ENCODE measurements around the gene APMAP.

Gene APMAP

DNA sequence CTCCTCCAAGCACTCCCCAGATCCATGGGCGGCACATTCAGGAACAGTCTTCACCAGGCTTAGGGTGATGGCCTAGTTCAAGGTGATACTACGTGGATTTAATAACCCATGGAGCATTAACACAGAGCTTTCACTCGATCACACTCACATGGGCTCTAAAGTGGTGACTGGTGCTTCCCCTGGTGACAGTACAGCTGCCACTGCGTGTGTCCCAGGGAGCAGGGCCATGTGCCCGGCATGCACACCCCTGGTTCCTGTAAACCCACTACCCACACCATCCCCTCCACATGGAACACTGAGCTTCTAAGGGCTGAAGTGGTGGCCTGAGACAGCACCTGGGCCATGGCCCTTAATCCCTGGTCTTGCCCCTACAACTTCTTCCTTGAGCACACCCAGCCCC lies 27.8 kb upstream of the APMAP start:
- peak; percentile 6 for DNase-seq (ENCODE audit: low spot score)

DNA sequence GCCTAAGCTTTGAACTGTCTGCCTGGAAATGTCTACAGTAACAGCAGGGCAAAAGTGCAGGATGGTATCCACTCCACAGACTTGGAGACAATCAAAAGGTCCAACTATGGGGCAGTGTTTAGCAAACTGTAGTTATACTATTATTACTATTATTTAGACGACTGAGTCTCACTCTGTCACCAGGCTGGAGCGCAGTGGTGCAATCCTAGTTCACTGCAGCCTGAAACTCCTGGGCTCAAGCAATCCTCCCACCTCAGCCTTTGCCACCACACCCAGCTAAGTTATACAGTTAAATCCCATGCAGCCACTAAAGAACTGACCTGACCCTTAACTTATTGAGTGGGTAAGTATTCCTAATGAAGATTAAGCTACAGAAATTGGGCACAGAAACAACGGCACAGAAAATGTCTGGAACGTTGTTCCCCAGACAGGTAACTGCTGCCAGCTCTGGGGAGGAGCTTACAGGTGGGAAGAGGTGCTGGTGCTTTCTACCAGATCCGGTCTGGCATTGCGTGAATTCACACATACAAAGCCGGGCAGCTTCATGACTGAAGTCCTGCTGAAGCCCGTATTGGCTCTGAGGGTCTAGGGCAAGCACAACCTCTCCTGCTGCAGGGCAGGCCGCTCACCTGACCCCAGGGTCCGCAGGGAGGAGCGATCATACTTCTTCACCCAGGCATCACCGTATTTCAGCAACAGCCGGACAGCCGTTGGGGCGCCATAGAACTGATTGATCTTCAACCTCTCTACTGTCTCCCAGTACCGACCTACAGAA lies 27.0 kb upstream of the APMAP start:
- Histone ChIP-seq H3K27ac (ENCODE audit: poor library complexity, severe bottlenecking) (no peak overlapping the region), H3K27me3 (ENCODE audit: insufficient read depth, poor library complexity, severe bottlenecking) (no peaks in the 10 kb centered on the region), H3K36me3 (ENCODE audit: low read depth) (no peaks in the 10 kb centered on the region), H3K4me3 (ENCODE audit: severe bottlenecking) (no peak overlapping the region), H3K4me1 (ENCODE audit: insufficient read depth, poor library complexity, severe bottlenecking) (peaks cover 14% of the 10 kb centered on the region), H3K9me3 (ENCODE audit: severe bottlenecking) (no peaks in the 10 kb centered on the region)
- TF ChIP-seq, protein P1, sequence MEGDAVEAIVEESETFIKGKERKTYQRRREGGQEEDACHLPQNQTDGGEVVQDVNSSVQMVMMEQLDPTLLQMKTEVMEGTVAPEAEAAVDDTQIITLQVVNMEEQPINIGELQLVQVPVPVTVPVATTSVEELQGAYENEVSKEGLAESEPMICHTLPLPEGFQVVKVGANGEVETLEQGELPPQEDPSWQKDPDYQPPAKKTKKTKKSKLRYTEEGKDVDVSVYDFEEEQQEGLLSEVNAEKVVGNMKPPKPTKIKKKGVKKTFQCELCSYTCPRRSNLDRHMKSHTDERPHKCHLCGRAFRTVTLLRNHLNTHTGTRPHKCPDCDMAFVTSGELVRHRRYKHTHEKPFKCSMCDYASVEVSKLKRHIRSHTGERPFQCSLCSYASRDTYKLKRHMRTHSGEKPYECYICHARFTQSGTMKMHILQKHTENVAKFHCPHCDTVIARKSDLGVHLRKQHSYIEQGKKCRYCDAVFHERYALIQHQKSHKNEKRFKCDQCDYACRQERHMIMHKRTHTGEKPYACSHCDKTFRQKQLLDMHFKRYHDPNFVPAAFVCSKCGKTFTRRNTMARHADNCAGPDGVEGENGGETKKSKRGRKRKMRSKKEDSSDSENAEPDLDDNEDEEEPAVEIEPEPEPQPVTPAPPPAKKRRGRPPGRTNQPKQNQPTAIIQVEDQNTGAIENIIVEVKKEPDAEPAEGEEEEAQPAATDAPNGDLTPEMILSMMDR (IDR thresholded peaks at IDR 0.05; ENCODE audit: poor library complexity, severe bottlenecking) = no peak
- DNase-seq (ENCODE audit: low spot score) (peak; percentile 38), ATAC-seq (ENCODE audit: low read depth) (no peak)

More for the DNA sequence above, 27.8 kb upstream of the APMAP start:
- no peak overlapping the region for H3K4me3 ChIP-seq (ENCODE audit: severe bottlenecking)
- no peaks in the 10 kb centered on the region for H3K9me3 ChIP-seq (ENCODE audit: severe bottlenecking)
- H3K27me3 ChIP-seq (ENCODE audit: insufficient read depth, poor library complexity, severe bottlenecking) = no peaks in the 10 kb centered on the region
- peaks cover 14% of the 10 kb centered on the region for H3K4me1 ChIP-seq (ENCODE audit: insufficient read depth, poor library complexity, severe bottlenecking)
- TF ChIP-seq, protein P1 (IDR thresholded peaks at IDR 0.05; ENCODE audit: poor library complexity, severe bottlenecking) = no peak
- no peaks in the 10 kb centered on the region for H3K36me3 ChIP-seq (ENCODE audit: low read depth)
- ATAC-seq (ENCODE audit: low read depth) = no peak
- H3K27ac ChIP-seq (ENCODE audit: poor library complexity, severe bottlenecking) = no peak overlapping the region

DNA sequence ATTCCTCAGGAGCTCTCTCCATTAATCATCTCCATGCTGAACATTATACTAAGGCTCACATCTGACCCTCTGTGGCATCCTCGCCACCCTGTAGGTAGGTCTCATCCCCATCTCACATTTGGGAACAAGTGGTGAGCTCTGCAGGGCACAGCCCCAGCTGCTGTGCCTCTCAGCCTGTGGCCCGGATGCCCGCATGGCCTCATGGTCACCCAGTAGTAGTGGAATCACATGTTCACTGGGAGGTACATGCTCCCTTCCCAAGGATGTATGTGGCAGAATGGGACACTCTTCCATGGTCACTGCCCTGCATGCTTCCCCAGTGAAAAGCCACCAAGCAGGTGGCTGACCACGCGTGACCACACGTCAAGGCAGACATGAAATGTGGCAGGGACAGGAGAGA lies 26.3 kb upstream of the APMAP start:
- H3K4me1 ChIP-seq (ENCODE audit: insufficient read depth, poor library complexity, severe bottlenecking) = peaks cover 14% of the 10 kb centered on the region

DNA sequence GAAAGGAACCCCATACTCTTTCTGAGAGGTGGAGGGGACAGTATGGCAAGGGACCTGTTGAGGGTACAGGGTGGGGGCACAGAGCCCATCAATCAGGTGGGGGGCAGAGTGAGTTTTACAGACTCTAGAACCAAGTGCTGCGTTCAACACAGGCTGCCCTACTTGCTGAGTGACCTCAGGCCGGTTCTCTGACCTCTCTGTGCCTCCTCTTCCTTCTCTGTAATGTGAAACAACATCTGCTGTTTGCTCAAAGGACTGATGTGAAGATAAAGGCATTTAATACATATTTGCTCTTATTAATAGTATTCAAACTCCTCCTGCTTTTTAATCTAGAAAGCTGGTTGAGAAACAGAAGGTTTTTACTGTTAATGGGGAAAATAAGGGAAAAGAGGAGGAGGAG lies 25.9 kb upstream of the APMAP start:
- Histone ChIP-seq H3K4me1 (ENCODE audit: insufficient read depth, poor library complexity, severe bottlenecking) (peaks cover 14% of the 10 kb centered on the region), H3K9me3 (ENCODE audit: severe bottlenecking) (no peaks in the 10 kb centered on the region), H3K27ac (ENCODE audit: poor library complexity, severe bottlenecking) (no peak overlapping the region), H3K36me3 (ENCODE audit: low read depth) (no peaks in the 10 kb centered on the region), H3K27me3 (ENCODE audit: insufficient read depth, poor library complexity, severe bottlenecking) (no peaks in the 10 kb centered on the region), H3K4me3 (ENCODE audit: severe bottlenecking) (no peak overlapping the region)
- peak; percentile 12 for DNase-seq (ENCODE audit: low spot score)
- TF ChIP-seq, protein P1 (IDR thresholded peaks at IDR 0.05; ENCODE audit: poor library complexity, severe bottlenecking) = no peak
- no peak for ATAC-seq (ENCODE audit: low read depth)

More for the DNA sequence above, 26.3 kb upstream of the APMAP start:
- ATAC-seq (ENCODE audit: low read depth) (no peak), DNase-seq (ENCODE audit: low spot score) (peak; percentile 32)
- Histone ChIP-seq H3K27ac (ENCODE audit: poor library complexity, severe bottlenecking) (no peak overlapping the region), H3K27me3 (ENCODE audit: insufficient read depth, poor library complexity, severe bottlenecking) (no peaks in the 10 kb centered on the region), H3K4me3 (ENCODE audit: severe bottlenecking) (no peak overlapping the region), H3K36me3 (ENCODE audit: low read depth) (no peaks in the 10 kb centered on the region), H3K9me3 (ENCODE audit: severe bottlenecking) (no peaks in the 10 kb centered on the region)
- TF ChIP-seq, protein P1 (IDR thresholded peaks at IDR 0.05; ENCODE audit: poor library complexity, severe bottlenecking) = no peak

DNA sequence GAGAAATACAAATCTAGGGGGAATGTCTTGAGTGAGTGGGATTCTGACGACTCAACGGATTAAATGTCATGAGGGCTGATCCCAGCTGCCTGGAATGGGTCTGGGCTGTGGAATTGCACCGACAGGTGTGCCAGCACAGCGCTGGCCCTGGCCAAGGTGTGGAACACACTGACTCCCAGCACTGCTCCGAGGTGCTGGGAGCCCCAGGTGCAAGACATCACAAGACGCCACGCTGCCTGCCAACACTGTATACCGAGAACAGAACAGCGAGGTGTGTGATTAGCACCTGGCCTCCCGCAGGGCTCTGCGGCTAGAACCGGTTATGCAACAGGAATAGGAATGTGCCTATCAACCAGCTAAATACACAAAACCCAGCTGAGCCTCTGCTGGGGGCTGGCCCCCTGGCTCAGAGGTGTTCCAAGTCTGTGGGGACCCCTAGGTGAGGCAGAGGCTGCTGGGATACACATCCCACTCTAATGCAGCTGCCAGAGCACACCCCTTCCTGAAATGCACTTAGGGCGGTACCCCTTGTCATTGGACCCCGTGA lies 24.8 kb upstream of the APMAP start:
- ATAC-seq (ENCODE audit: low read depth) = peak; percentile 90
- TF ChIP-seq, protein P1 (IDR thresholded peaks at IDR 0.05; ENCODE audit: poor library complexity, severe bottlenecking) = no peak
- H3K27ac ChIP-seq (ENCODE audit: poor library complexity, severe bottlenecking) = no peak overlapping the region
- no peaks in the 10 kb centered on the region for H3K27me3 ChIP-seq (ENCODE audit: insufficient read depth, poor library complexity, severe bottlenecking)
- H3K9me3 ChIP-seq (ENCODE audit: severe bottlenecking) = no peaks in the 10 kb centered on the region
- H3K36me3 ChIP-seq (ENCODE audit: low read depth) = no peaks in the 10 kb centered on the region
- peak; percentile 73 for DNase-seq (ENCODE audit: low spot score)
- H3K4me1 ChIP-seq (ENCODE audit: insufficient read depth, poor library complexity, severe bottlenecking) = peaks cover 6% of the 10 kb centered on the region
- no peak overlapping the region for H3K4me3 ChIP-seq (ENCODE audit: severe bottlenecking)

Data from RWPE2 (cell line).